DMS153 treated with DMSO at 0.1 percent for 48 hours (cell line): ENCODE results near the gene HPSE.
"Not testable (repeated sequence)": the region's sequence is repeated elsewhere in the genome, so short reads cannot be mapped to it uniquely, and the experiment has no call there.

Source experiments
- DNase-seq: peaks from one replicate; lab custom pipeline; 2025; ENCODE audit not compliant: unreplicated experiment; lab: John Stamatoyannopoulos, UW

The HPSE gene

DNA sequence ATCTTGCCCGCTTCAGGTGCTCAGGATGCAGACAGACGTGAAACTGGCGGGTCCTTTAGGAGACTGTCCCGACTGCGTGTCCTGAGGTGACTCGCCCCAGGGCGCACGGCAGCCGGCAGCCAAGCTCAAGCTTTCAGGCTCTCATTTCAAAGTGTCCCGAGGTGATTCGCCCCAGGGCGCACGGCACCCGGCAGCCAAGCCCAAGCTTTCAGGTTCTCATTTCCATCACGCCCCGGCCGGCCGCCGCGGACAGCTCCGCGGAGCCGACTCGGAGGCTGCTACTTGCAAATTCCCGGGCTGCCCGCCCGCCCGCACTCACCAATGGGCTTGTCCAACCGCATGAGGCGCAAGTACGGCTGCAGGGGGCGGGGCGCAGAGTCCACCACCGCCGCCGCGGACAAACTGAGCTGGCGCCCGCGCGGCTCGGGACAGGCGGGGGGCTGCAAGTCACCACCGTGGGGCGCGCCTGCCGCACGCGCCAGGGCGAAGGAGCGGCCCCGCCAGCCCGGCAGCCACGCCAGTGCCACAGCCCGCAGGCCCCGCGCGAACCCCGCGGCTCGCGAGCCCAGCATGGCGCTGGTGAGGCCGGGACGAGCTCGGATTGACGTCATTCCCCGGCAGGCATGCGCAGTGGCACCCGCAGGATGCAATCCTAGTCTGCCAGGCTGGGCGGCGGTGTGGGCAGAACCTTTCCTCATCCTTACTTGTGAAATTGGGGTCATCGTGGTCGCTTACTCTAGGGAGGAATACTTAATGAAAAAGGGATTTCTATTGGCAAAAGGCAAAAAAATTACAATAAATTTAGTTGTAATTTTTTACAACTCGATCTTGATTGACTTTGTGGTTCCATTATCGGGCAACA, 50.2 kb downstream of the HPSE start, which contains the start of gene COQ2:
Gene COQ2, minus strand, starts transcription at position 606 of the 862 bp plus-strand sequence. Its CDS starts 34 bp downstream, at position 572.
- DNase-seq: peak; percentile 77

DNA sequence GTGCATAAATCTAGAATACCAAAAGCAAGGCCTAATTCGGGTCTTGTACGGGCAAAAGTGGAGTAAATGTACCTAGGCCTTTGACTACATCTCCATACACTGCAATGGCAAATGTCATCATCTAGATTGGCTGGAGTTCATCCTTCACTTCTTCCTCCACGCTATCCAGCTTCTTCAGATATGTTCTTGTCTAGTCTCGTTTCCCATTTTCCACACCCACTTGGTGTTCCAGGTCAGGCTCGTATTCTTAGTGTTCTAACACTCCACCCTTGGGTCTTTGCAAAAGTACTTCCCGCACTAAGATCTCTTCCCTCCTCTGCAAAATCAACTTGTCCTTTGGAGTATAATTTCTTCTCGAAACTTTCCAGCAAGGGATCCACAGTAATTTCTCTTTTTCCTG, 51.5 kb downstream of the HPSE start:
- DNase-seq: no peak

DNA sequence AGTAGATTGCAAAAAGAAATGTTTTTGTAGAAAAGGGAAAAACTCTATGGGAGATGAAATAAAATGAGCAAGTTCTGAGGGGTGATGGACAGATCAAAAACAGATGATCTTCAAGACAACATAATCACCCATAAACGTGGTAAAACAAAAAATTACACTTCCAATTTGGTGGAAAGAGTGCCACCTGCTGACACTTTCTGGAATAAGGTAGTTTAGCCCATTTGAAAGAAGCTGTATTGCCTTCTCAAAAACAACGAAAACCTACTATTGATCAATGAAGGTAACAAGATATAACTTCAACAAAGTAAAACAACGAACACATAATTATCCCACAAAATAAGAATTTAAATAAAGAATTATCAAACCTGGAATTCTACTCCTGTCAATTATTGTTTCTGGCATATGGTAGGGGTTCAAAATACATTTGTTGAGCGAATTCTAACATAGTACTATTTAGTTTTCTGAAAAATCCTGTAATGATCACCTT, 52.6 kb downstream of the HPSE start:
- peak; percentile 6 for DNase-seq

DNA sequence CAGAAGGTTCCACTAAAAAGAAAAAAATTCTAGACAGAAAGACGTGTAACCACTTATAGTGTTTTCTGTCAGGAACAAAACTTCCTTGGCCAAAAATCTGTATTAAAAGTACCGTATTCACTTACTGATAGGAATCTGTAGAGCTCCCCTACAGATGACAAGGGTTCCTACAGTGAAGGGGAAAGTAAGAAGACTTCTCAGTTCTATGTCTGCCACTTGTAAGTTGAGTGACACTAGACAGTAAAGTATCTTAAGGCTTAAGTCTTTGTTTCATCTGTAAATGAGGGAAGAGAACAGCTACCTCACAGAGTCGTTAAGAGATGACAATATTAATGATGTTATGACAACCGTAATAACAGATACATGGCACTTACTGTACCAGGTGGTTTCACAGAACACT, 53.3 kb downstream of the HPSE start:
- no peak for DNase-seq

DNA sequence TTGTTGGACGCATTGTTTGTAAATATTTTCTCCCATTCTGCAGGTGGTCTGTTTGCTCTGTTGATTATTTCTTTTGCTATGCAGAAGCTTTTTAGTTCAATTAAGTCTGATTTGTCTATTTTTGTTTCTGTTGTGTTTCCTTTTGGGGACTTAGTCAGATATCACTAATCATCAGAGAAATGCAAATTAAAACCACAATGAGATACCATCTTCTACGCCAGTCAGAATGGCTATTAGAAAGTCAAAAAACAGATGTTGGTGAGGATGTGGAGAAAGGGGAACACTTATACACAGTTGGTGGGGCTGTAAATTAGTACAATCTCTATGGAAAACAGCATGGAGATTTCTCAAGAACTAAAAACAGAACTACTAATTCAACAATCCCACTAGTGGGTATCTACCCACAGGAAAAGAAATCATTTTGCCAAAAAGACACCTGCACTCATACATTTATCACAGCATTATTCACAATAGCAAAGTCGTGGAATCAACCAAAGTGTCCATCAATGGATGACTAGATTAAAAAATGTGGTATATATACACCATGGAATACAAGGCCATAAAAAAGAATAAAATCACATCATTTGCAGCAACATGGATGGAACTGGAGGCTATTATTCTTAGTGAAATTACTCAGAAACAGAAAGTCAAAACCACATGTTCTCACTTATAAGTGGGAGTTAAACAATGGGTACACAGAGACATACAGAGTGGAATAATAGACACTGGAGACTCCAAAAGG, 58.2 kb downstream of the HPSE start:
- no peak for DNase-seq

DNA sequence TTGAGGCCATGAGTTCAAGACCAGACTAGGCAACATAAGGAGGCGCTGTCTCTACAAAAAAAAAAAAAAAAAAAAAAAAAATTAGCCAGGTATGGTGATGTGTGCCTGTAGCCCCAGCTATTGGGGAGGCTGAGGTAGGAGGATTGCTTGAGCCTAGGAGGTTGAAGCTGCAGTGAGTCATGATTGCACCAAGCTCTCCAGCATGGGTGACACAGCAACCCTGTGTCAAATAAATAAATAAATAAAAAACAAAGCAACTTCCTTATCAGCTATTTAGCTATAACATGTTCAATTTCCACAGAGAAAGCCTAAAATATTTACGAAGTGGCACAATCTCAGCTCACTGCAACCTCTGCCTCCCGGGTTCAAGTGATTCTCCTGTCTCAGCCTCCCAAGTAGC, 60.7 kb downstream of the HPSE start:
- DNase-seq: not testable (repeated sequence)

DNA sequence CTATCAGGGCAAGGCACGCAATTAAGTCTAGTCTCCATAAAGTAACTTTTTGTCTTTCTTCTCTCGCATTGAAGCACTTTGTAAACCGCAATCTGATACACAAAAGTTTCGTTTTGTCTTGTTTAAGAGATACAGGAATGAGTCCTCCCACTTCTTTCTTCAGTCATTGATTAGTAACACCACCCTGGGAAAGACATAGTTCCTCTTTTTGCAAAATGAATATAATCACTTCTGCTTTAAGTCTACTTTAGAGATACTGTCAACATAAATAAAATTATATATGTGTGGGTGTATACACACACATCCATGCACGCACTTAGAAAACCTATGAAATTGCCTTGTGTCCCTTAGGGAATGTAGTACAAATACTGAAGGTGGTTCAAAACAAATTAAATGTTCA, 61.7 kb downstream of the HPSE start:
- no peak for DNase-seq

DNA sequence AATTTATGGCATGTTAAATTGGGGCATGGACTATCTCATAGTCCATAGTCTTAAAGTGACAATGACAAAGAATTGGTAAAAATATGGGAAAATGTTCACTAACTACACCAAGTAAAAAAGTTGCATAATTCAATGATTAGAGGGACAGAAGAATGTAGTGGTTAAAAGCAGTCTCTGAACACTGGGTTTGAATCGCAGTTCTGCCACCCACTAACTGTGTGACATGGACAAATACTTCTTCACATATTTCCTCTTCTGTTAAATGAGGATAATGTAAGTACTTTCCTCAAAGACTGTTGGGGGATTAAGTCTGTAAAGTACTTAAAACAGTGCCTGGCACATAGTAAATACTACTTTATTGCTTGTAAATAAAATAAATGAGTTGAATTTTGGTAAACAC, 65.4 kb downstream of the HPSE start:
- DNase-seq: no peak

DNA sequence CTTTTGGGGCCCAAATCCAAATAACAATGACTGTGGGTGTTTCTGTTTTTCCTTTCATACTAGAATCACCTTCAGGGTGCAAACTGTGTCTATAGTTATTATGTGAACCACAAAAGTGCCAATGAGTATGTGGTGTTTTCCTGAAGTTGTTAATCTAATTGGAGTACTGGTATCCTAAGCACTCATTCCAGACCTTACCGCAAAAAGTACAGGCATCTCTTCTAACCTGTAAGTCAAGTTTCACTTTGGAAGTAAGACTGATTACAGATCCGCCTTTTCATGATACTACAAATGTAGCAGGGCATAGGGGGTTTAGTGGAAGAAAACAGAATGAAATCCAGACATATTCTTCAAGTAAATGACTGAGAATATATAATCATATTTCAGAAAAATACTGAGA, 66.2 kb downstream of the HPSE start:
- no peak for DNase-seq

DNA sequence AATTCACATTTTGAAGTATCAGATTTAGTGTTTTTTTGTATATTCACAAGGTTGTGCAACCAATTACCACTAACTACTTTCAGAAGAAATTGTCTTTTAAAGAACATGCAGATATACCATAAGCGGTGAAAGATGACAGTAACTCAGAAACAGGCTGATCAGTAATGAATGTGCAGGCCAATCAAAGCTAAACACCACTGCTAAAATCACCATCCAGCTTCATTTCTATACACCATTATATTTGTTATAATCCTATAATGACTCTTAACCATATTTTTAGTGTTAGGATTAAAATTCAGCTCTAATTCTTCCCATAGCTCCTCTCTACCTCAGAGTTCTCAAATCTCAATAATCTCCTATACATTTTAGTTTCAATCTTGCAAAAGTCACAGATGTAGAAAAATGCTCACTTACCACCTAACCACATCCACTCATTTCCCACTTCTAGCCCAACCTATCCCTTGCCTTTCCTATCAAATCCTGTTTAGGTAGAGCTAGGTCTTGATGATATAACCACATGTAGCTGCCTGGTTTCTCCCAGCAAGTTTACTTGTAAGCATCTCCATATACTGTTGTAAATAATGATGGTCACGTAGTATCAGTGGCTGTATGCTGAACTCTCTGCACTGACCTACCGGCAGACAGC, 66.7 kb downstream of the HPSE start:
- DNase-seq: no peak

DNA sequence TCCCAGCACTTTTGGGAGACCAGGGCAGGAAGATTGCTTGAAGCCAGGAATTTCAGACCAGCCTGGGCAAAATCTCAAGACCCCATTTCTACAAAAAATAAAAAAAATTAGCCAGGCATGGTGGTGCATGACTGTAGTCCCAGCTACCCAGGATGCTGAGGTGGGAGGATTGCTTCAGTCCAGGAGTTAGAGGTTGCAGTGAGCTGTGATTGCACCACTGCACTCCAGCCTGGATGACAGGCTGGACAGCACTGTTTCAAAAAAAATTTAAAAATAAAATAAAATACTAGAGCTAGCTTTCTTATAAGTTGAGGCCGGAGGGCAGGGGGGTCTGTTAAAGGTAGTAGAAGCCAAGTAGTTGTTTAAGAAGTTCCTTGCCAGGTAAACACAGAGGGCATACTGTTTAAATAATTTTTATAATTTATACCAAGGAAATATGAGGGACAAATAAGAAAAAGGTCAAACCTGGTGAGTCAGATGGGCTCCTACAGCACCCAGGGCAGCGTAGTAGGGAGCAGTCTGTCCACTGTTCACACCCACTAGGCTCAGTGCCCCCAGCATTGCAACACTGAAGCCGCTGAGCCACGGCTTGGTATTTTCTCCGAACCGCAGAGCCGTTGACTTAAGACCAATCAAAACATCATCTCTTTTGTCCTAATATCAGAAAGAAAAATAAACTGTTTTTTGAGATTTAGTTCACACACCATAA, 67.4 kb downstream of the HPSE start:
- no peak for DNase-seq

DNA sequence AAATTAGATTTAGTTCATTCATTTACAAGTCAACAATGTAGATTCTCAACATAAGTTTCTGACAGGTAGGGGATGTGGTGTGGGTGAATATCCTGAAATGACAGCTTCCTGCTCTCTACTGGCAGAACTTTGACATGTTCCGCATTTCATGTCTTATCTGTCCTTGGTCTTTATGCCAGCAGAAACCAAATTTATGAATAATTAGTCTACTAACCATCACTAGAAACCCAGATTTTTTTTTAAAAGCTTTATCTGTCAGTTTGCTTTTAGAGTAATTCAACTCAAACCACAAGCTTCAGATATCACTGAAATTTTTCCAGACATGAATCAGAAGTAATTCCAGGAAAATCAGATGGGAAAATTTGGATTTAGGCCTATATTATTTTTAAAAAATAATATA, 68.0 kb downstream of the HPSE start:
- no peak for DNase-seq

DNA sequence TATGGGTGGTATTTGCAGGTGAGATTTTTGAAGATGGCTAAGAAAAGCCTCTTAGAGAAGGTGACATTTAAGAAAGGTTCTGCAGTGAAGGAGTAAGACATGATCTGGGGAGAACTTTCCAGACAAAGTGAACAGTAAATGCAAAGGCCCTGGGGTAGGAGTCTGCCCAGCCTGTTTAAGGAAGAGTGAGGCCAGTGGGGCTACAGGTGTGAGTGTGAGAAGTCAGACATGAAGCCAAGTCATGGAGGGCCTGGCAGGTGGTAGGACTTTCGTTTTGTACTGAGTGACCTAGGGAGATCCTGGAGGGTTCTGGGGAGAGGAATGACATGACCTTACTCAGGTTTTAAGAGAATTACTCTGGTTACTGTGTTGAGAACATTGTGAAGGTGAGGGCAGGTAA, 71.5 kb downstream of the HPSE start:
- no peak for DNase-seq

DNA sequence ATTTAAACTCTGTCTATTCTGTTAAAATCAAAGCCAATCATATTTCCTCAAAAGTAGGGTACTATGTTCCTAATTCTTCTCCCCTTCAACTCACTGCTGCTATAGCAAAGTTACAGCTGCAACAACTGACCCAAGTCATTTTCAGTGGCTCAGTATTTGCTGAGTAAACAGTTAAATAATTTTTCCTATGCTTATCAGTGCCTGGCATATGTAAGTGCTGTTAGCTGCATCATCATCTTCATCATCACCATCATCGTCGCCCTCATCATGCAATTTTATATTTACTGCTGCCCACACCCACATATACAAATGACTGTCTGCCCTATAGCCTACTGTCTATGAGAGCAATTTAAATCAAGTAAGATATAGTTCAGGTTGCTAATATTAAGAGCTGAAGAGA, 72.0 kb downstream of the HPSE start:
- DNase-seq: no peak

DNA sequence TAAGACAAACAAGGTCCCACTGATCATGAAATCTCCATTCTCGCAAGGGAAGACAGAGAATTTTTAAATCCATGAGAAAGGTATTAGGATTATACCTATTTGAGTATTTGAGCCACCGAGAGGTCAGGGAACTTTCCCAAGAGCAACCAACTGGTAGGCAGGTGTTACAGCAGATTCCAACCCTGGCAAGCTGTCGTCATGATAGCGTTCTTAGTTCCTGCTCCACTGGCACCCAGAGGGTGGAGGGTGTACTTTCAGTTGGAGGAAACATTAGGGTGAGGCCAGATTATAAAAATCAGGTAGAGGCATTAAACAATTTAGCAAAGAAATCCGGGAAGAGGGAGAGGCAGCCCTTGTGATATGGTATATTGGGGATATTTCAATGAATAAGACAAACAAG, 73.3 kb downstream of the HPSE start:
- no peak for DNase-seq

DNA sequence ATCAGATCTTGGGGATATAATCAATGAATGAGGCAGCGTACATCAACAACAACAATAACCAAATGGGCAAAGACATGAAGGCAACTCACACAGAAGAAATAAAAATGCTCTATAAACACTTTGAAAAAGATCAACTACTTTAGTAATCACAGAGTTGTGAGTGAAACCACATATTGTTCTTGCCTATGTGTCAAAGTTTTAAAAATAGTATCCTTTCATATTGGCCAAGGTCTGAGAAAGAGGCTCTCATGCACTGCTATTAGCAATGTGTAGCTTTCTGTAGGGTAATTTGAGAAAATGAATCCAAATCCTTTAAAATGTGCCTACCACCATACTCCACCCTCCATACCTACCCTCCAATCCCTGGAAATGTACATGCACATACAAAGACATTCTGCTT, 75.1 kb downstream of the HPSE start:
- no peak for DNase-seq

DNA sequence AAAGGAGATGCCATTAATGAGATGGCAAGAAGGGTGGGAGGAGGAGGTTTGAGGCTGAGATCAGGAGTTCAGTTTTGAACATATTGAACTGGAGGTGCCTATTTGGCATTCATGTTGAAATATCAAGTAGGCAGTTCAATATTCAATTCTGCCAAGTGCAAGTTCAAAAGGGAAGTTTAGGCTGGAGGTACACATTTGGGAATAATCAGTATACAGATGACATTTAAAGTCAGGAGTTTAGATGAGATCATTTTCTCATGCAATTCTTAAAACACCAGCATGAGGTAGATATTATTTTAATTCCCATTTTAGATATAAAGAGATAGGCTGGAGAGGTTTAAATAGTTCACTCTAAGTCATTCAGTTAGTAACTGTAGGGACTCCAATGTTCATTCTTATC, 76.2 kb downstream of the HPSE start:
- DNase-seq: no peak

DNA sequence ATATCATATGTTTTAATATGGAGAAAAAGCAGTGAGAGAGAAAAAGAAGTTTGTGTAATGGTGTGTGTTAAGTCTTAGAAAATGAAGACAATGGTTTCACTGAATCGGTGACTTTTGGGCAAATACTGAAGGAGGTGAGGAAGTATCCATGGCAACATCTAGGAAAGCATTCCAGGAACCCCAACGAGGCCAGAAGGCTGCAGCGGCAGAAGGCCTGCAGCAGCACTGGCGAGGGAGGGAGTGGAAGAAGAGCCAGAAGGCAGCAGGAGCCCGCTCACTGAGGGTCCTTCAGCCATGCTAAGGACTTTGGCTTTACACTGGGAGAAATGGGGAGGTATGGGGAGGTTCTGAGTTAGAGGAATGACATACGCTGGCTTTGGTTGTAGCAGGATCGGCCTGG, 76.8 kb downstream of the HPSE start:
- no peak for DNase-seq

DNA sequence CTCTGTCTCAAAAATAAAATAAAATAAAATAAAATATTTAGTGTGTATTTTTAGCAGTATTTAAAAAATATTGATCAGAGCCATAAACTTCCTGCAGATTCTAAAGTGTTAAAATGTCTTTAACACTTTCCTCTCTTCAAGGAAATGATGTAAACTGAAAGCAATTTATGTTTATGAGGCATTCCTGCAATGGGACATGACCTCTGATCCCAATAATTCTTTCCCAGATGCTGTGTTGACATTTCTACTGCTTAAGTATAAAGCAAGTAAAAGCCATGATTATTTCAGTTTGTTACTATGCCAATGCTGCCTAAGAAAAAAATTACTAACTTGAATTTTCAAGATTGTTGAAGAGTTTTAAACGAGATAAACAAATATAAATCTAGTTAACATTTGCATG, 79.1 kb downstream of the HPSE start:
- DNase-seq: no peak

DNA sequence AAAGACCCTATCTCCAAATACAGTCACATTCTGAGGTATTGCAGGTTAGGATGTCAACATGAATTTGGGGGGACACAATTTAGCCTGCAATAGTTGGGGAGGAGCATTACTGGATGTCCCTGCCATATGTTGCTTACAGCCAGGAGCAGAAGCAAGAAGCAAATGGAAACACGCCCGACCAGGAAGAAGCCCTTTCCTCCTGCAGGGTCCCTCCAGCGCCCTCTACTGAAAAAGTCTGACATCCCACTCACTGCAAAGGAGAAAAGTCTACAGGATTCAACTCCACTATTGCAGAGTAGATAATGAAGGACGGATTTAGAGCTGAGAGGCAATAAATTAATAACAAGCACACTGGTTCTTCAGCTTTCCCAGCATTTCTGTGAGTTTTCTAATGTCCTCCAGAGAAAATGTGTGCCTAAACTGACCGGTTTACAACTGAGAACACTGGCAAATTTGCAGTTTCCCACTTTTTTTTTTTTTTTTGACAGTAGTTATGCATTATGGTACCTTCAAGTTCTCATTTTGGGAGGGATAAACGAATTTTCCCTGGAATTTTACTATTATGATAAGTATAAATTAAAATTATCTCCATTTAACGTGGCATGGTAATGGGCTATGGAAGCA, 81.8 kb downstream of the HPSE start:
- peak; percentile 80 for DNase-seq

DNA sequence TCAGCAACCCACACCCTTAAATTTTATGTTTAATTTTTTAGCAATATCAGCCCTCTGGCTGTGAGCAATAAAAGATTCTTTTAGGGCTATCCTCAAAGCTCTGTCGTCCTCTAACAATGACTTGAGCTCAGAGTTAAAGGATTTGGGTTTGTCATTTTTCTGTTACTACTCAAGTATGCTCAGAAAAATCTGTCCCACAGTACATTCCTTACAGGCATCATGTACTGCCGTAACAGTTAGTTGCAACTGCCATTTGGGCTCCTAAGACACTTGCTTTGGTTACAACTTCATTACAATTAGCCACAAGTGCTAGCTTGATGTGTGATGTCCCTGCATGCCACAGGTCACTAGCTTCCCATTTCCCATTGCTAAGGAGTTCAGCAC, 83.2 kb downstream of the HPSE start:
- DNase-seq: no peak
